ENCODE measurements around the gene RNF130. TPM values are rescaled to one million over a fixed set of nuclear protein-coding genes. Genes with fewer than 3 reads are reported as not detected.

Gene RNF130
- total RNA-seq, 1 donor from 2014 or later = 67.3 TPM

GRCh38 chr5:180102636-180103035 is 31.1 kb upstream of the RNF130 start:
- H3K4me1 Mint-ChIP-seq (ENCODE audit: unreplicated experiment) = no peaks in the 10 kb centered on the region
- no peaks in the 10 kb centered on the region for H3K36me3 Mint-ChIP-seq (ENCODE audit: low read depth, unreplicated experiment)
- no peak overlapping the region for H3K27ac Mint-ChIP-seq (ENCODE audit: unreplicated experiment)
- H3K9me3 Mint-ChIP-seq (ENCODE audit: unreplicated experiment) = peaks cover 3% of the 10 kb centered on the region
- H3K27me3 Mint-ChIP-seq (ENCODE audit: unreplicated experiment) = peaks cover 5% of the 10 kb centered on the region
- TF ChIP-seq CTCF (IDR thresholded peaks at IDR 0.05; ENCODE audit: unreplicated experiment) = no peak
- no peak for DNase-seq (ENCODE audit: low spot score)
- no peak overlapping the region for H3K4me3 Mint-ChIP-seq (ENCODE audit: unreplicated experiment)

- no peaks in the 10 kb centered on the region for H3K36me3 Mint-ChIP-seq (ENCODE audit: low read depth, unreplicated experiment)
- H3K4me3 Mint-ChIP-seq (ENCODE audit: unreplicated experiment) = no peak overlapping the region
- no peaks in the 10 kb centered on the region for H3K4me1 Mint-ChIP-seq (ENCODE audit: unreplicated experiment)
- peaks cover 5% of the 10 kb centered on the region for H3K27me3 Mint-ChIP-seq (ENCODE audit: unreplicated experiment)
- no peak overlapping the region for H3K27ac Mint-ChIP-seq (ENCODE audit: unreplicated experiment)
- no peak for DNase-seq (ENCODE audit: low spot score)
- H3K9me3 Mint-ChIP-seq (ENCODE audit: unreplicated experiment) = peaks cover 3% of the 10 kb centered on the region
- no peak for TF ChIP-seq CTCF (IDR thresholded peaks at IDR 0.05; ENCODE audit: unreplicated experiment)
These were observed 30.0 kb upstream of the RNF130 start for GRCh38 chr5:180101451-180102105.

GRCh38 chr5:180100621-180101450 is 29.3 kb upstream of the RNF130 start:
- no peak for DNase-seq (ENCODE audit: low spot score)
- no peak overlapping the region for H3K4me3 Mint-ChIP-seq (ENCODE audit: unreplicated experiment)

GRCh38 chr5:180099733-180100611 is 28.4 kb upstream of the RNF130 start:
- no peak for DNase-seq (ENCODE audit: low spot score)
- Mint-ChIP-seq H3K27me3 (ENCODE audit: unreplicated experiment) (peaks cover 5% of the 10 kb centered on the region), H3K27ac (ENCODE audit: unreplicated experiment) (no peak overlapping the region), H3K9me3 (ENCODE audit: unreplicated experiment) (no peaks in the 10 kb centered on the region), H3K4me1 (ENCODE audit: unreplicated experiment) (no peaks in the 10 kb centered on the region), H3K36me3 (ENCODE audit: low read depth, unreplicated experiment) (no peaks in the 10 kb centered on the region), H3K4me3 (ENCODE audit: unreplicated experiment) (no peak overlapping the region)
- TF ChIP-seq CTCF (IDR thresholded peaks at IDR 0.05; ENCODE audit: unreplicated experiment) = no peak

More at GRCh38 chr5:180100621-180101450, 29.3 kb upstream of the RNF130 start:
- no peaks in the 10 kb centered on the region for H3K4me1 Mint-ChIP-seq (ENCODE audit: unreplicated experiment)
- H3K9me3 Mint-ChIP-seq (ENCODE audit: unreplicated experiment) = no peaks in the 10 kb centered on the region
- H3K27me3 Mint-ChIP-seq (ENCODE audit: unreplicated experiment) = peaks cover 5% of the 10 kb centered on the region
- no peak for TF ChIP-seq CTCF (IDR thresholded peaks at IDR 0.05; ENCODE audit: unreplicated experiment)
- H3K27ac Mint-ChIP-seq (ENCODE audit: unreplicated experiment) = no peak overlapping the region
- no peaks in the 10 kb centered on the region for H3K36me3 Mint-ChIP-seq (ENCODE audit: low read depth, unreplicated experiment)
